DMS 273 treated with DMSO at 0.1 percent for 48 hours (cell line): ENCODE data around the gene TBC1D3H.
"Not testable (repeated sequence)": the region's sequence is repeated elsewhere in the genome, so short reads cannot be mapped to it uniquely, and the experiment has no call there.

Experiments
- DNase-seq: peaks from one replicate; lab custom pipeline; 2025; lab: John Stamatoyannopoulos, UW

Gene TBC1D3H

GRCh38 chr17:36388385-36389245 lies at the start of gene TBC1D3H:
TBC1D3H (minus strand) TSS chr17:36388435; CDS start chr17:36386895, 1,540 bp downstream.
- DNase-seq = not testable (repeated sequence)

DNA sequence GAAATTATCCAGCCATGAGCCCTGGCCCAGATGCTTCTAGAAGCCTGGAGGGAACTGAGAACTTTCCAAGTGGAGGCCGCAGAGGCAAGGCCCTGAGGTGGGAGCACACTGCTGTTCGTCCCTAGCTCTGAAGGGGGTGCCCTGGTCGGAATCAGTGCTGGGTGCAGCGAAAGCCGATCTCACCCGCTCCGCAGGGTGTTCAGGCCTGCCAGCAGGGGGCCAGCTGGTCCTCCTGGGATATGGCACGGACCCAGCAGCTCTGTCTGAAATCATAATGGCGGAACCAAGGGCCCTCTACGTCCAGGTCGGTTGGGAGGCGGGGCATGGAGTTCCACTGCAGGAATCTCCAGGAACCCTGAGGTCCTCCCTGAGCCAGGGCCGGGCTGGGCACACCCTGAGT lies 40.7 kb upstream of the TBC1D3H start:
- DNase-seq = not testable (repeated sequence)

DNA sequence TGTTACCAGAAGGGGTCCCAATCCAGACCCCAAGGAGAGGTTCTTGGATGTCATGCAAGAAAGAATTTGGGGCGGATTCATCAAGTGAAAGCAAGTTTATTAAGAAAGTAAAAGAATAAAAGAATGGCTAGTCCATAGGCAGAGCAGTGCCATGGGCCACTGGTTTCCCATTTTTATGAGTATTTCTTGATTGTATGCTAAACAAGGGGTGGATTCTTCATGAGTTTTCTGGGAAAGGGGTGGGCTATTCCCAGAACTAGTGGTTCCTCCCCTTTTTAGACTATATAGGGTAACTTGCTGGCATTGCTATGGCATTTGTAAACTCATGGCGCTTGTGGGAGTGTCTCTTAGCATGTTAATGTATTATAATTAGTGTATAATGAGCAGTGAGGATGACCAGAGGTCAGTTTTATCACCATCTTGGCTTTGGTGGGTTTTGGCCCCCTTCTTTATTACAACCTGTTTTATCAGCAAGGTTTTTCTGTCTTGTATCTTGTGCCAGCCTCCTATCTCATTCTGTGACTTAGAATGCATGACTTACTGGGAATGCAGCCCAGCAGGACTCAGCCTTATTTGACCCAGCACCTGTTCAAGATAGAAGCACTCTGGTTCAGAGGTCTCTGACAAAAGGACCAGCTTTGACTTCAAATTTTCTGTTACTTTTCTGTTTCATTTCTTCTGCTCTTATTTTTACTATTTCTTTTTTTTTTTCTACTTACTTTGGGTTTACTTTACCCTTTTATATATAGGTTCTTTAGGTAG lies 27.1 kb upstream of the TBC1D3H start:
- DNase-seq = not testable (repeated sequence)

- not testable (repeated sequence) for DNase-seq
These were observed 2.9 kb upstream of the TBC1D3H start for GRCh38 chr17:36390943-36391645.

DNA sequence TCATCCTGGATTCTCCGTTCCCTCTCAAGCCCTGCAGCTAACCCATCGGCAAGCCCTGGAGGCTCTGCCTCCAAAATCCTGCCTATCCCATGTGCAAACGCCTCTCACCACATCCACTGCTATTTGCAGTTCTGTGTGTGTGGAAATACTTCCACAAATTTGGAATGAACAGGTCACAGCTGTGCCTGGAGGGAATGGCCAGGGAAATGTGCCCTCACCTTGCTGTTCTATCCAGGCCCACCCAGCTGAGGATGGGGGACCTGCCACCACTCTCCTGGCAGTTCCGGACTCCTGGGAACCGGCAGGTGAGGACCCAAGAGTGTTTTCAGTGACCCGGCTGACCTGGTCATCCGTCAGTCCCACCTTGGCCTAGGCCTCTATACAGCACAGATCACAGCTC lies 12.3 kb downstream of the TBC1D3H start:
- DNase-seq = not testable (repeated sequence)

- DNase-seq = not testable (repeated sequence)
These were observed 25.7 kb downstream of the TBC1D3H start for GRCh38 chr17:36362496-36362895.
